HCT116 (cell line): ENCODE results near the gene PSMD11. TPM values are rescaled to one million over a fixed set of nuclear protein-coding genes. Genes with fewer than 3 reads are reported as not detected.

Experiments used
- ATAC-seq: fragments of 200-7000 bp; cut with Tn5 transposase; 2 replicates; pipeline ENCODE4 v1.9.1; 2020; ENCODE audit warnings: mild to moderate bottlenecking, moderate library complexity
- BruUV-seq: library from RNA; stranded (reverse); fragments of 400-500 nt; replicated peaks from 2 replicates; lab custom pipeline; 2021; lab: Mats Ljungman, UMichigan
- CTCF ChIA-PET: fragments of 300-600 bp; sonication (Branson Sonifier 250); formaldehyde crosslinking; loops from one replicate; lab custom pipeline; 2021; ENCODE audit warnings: antibody characterized with exemption; lab: Charles Lee
- POLR2A ChIA-PET: fragments of 300-600, 350-600 bp; sonication (Branson Sonifier 250); formaldehyde crosslinking; loops from one replicate; lab custom pipeline; 2021; ENCODE audit warnings: antibody characterized with exemption; lab: Charles Lee
- RAD21 ChIA-PET, 2 experiments: fragments of 300-600 bp; sonication (Branson Sonifier 250); formaldehyde crosslinking; loops; one replicate each; lab custom pipeline; 2023; ENCODE audit warnings: low total read pairs in 2 of 2; ENCODE audit not compliant: uncharacterized antibody in 2 of 2, unreplicated experiment in 2 of 2, low non-redundant PET in 1 of 2; lab: Charles Lee
- DNase-seq: peaks from one replicate; pipeline ENCODE4 v3.0.0-alpha.2; 2010; ENCODE audit warnings: low read depth, low spot score
- H2AFZ ChIP-seq: fragments of 200-600 bp; shearing (Covaris generic), sonication (generic); 2 replicates; pipeline ENCODE4 v1.6.1; 2017; ENCODE audit warnings: low read depth, mixed run types, mixed read lengths, antibody characterized with exemption, low read length; ENCODE audit not compliant: poor library complexity, severe bottlenecking
- H3K27ac ChIP-seq: 2 replicates; pipeline ENCODE4 v1.5.1; 2012; ENCODE audit warnings: low read depth, low read length
- H3K27me3 ChIP-seq: fragments of 200-600 bp; sonication (generic); 2 replicates; pipeline ENCODE4 v1.6.1; 2016; ENCODE audit warnings: mixed run types, low read length, mixed read lengths; ENCODE audit not compliant: insufficient read depth
- H3K36me3 ChIP-seq, 2 experiments: fragments of 200-500 bp in 1 of 2; fragments of 200-600 bp in 1 of 2; sonication (Bioruptor generic) in 1 of 2; sonication (generic) in 1 of 2; 2 replicates each; pipeline versions ENCODE4 v1.5.1 to v1.6.1; 2014 to 2016; ENCODE audit warnings: low read length in 2 of 2, inconsistent platforms in 1 of 2, mixed read lengths in 1 of 2, mixed run types in 1 of 2; ENCODE audit not compliant: insufficient read depth in 2 of 2, control insufficient read depth in 1 of 2
- H3K4me1 ChIP-seq, 2 experiments: fragments of 200-600 bp in 1 of 2; sonication (generic) in 1 of 2; 2 replicates each; pipeline versions ENCODE4 v1.5.1 to v1.6.1; 2012 to 2017; ENCODE audit warnings: low read length in 2 of 2, inconsistent platforms in 1 of 2, mild to moderate bottlenecking in 1 of 2, mixed read lengths in 1 of 2, mixed run types in 1 of 2, moderate library complexity in 1 of 2; ENCODE audit not compliant: insufficient read depth in 2 of 2, control insufficient read depth in 1 of 2
- H3K4me2 ChIP-seq: fragments of 200-600 bp; sonication (generic); 2 replicates; pipeline ENCODE4 v1.6.1; 2017; ENCODE audit warnings: mixed run types, low read length, mixed read lengths
- H3K4me3 ChIP-seq, 2 experiments: fragments of 200-600 bp in 1 of 2; sonication (generic) in 1 of 2; replicated peaks in 1 of 2; 2 replicates each; pipeline ENCODE4 v1.5.1; 2011 to 2016; ENCODE audit warnings: low read length in 2 of 2, control low read depth in 1 of 2, low read depth in 1 of 2, mild to moderate bottlenecking in 1 of 2, mixed read lengths in 1 of 2, mixed run types in 1 of 2
- H3K79me2 ChIP-seq: fragments of 200-600 bp; sonication (generic); 2 replicates; pipeline ENCODE4 v1.6.1; 2017; ENCODE audit warnings: mild to moderate bottlenecking, mixed run types, low read length, moderate library complexity, mixed read lengths; ENCODE audit not compliant: insufficient read depth
- H3K9ac ChIP-seq: fragments of 200-600 bp; sonication (generic); 2 replicates; pipeline ENCODE4 v1.6.1; 2016; ENCODE audit warnings: low read length, mixed read lengths
- H3K9me2 ChIP-seq: fragments of 200-600 bp; sonication (generic), shearing (Covaris generic); 2 replicates; pipeline ENCODE4 v1.6.1; 2017; ENCODE audit warnings: mixed run types, mild to moderate bottlenecking, moderate library complexity; ENCODE audit not compliant: insufficient read depth
- H3K9me3 ChIP-seq, 2 experiments: fragments of 200-500 bp in 1 of 2; fragments of 200-600 bp in 1 of 2; sonication (Bioruptor generic) in 1 of 2; sonication (generic) in 1 of 2; 2 replicates each; pipeline ENCODE4 v1.6.1; 2014 to 2017; ENCODE audit warnings: low read length in 2 of 2, mixed read lengths in 2 of 2, inconsistent platforms in 1 of 2, low read depth in 1 of 2, mild to moderate bottlenecking in 1 of 2, mixed run types in 1 of 2, moderate library complexity in 1 of 2; ENCODE audit not compliant: control insufficient read depth in 1 of 2, insufficient read depth in 1 of 2
- H4K20me1 ChIP-seq: fragments of 200-600 bp; sonication (generic), shearing (Covaris generic); 2 replicates; pipeline ENCODE4 v1.6.1; 2017; ENCODE audit warnings: mixed run types, mild to moderate bottlenecking, moderate library complexity; ENCODE audit not compliant: insufficient read depth
- CBX3 ChIP-seq: IDR thresholded peaks from 2 replicates; pipeline ENCODE4 v1.6.1; 2012; ENCODE audit warnings: low read depth
- CEBPB ChIP-seq: IDR thresholded peaks from 2 replicates; pipeline ENCODE4 v1.6.1; 2012; ENCODE audit warnings: low read depth
- ELF1 ChIP-seq: IDR thresholded peaks from 2 replicates; pipeline ENCODE4 v1.6.1; 2012; ENCODE audit warnings: low read depth, borderline replicate concordance
- EZH2 ChIP-seq: fragments of 200-600 bp; sonication (generic); IDR thresholded peaks from 2 replicates; pipeline ENCODE4 v1.6.1; 2017; ENCODE audit warnings: antibody characterized with exemption, mixed run types
- FOSL1 ChIP-seq: IDR thresholded peaks from 2 replicates; pipeline ENCODE4 v1.6.1; 2012; ENCODE audit warnings: low read depth
- MAX ChIP-seq: IDR thresholded peaks from 2 replicates; pipeline ENCODE4 v1.6.1; 2012
- YY1 ChIP-seq: IDR thresholded peaks from 2 replicates; pipeline ENCODE4 v1.6.1; 2011; ENCODE audit warnings: low read length, low read depth, moderate library complexity, mild to moderate bottlenecking; ENCODE audit not compliant: insufficient replicate concordance; ENCODE audit errors: extremely low read depth
- ZFX ChIP-seq: fragments of 450-650 bp; IDR thresholded peaks from 2 replicates; pipeline ENCODE4 v1.6.1; 2017
- ZNF274 ChIP-seq: fragments of 200-500 bp; sonication (Bioruptor generic); IDR thresholded peaks from 2 replicates; pipeline ENCODE4 v1.6.1; 2014; ENCODE audit warnings: mild to moderate bottlenecking, low read depth, low read length, inconsistent platforms
- intact Hi-C: fragments of 100-400 bp; cut with micrococcal nuclease; formaldehyde crosslinking; loops from 2 replicates; pipeline ENCODE4 v1.10.0; 2022
- total RNA-seq: library from RNA; stranded (reverse); gene quantifications from one replicate; pipeline ENCODE4 v1.2.1, GENCODE V29; 2021; ENCODE audit not compliant: unreplicated experiment
- TF ChIP-seq, protein P1 (sequence below): IDR thresholded peaks from 2 replicates; pipeline ENCODE4 v1.6.1; 2011; ENCODE audit warnings: mild to moderate bottlenecking, low read length, moderate library complexity; ENCODE audit not compliant: insufficient replicate concordance; ENCODE audit errors: extremely low read depth

The PSMD11 gene
- total RNA-seq, 1 experiment from 2014 or later, result 143 TPM

DNA sequence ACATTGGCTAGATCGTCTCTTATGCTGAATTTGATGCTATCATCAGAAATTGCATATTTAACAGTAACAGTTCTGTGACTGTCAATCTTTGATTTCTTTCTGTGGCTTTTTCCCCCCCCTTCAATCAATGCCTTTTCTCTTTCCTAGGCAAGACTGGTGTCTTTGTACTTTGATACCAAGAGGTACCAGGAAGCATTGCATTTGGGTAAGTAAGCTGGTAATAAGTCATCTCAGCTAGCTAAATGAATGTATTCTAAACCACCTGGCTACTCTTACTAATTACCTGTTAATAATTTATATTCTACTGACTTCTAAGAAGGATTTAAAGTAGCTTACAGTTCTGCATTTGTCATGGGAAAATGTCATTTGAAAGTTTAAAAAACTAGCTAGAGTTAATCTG, 20.1 kb downstream of the PSMD11 start:
- H3K4me1 ChIP-seq, result peaks cover 4 to 5% of the 10 kb centered on the region in 2 experiments; a peak in 2 of 4 replicates
- POLR2A ChIA-PET, result no interaction called here
- H3K27me3 ChIP-seq, result no peaks in the 10 kb centered on the region
- RAD21 ChIA-PET, result no interaction called here
- ATAC-seq (no peak), DNase-seq (no peak)
- CTCF ChIA-PET, result interaction anchor here (0.7 to 1.4 kb wide), 2 partner anchors 9 to 290 kb away, joined by 3 to 5 read pairs; no protein-coding TSS in a partner anchor
- no peak overlapping the region for H3K9ac ChIP-seq
- no TSS peak for BruUV-seq
- TF ChIP-seq CEBPB (no peak), ZFX (no peak), CBX3 (no peak), ZNF274 (no peak), FOSL1 (no peak)
- TF ChIP-seq, all 23 proteins: peak for 0
- H3K4me3 ChIP-seq, result no peak overlapping the region
- H4K20me1 ChIP-seq, result peaks cover 18% of the 10 kb centered on the region
- peaks cover 43 to 60% of the 10 kb centered on the region in 2 experiments; a peak in 3 of 4 replicates for H3K36me3 ChIP-seq
- no peaks in the 10 kb centered on the region for H3K9me2 ChIP-seq
- intact Hi-C loops, result loop anchor here (10.0 kb wide), 1 partner anchor 190 kb away; no protein-coding TSS in a partner anchor
- no peak overlapping the region for H2AFZ ChIP-seq
- peaks cover 97% of the 10 kb centered on the region for H3K79me2 ChIP-seq
- H3K4me2 ChIP-seq, result no peak overlapping the region
- H3K9me3 ChIP-seq, result no peaks in the 10 kb centered on the region
- no peak overlapping the region for H3K27ac ChIP-seq

DNA sequence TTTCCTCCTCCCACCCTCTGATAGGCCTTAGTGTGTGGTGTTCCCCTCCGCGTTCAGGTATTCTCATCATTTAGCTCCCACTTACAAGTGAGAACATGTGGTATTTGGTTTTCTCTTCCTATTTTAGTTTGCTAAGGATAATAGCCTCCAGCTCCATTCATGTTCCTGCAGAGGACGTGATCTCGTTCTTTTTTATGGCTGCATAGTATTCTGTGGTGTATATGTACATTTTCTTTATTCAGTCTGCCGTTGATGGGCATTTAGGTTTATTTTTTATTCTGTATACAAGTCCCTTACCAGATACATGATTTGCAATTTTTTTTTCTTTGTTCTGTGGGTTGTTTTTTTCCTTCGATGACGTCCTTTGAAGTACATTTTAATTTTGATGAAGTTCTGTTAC, 23.6 kb downstream of the PSMD11 start:
- H3K27me3 ChIP-seq, result no peaks in the 10 kb centered on the region
- H2AFZ ChIP-seq, result no peak overlapping the region
- RAD21 ChIA-PET, result no interaction called here
- no peak overlapping the region for H3K9ac ChIP-seq
- no TSS peak for BruUV-seq
- TF ChIP-seq ELF1 (no peak), MAX (no peak), YY1 (no peak), EZH2 (no peak)
- TF ChIP-seq, protein P1, sequence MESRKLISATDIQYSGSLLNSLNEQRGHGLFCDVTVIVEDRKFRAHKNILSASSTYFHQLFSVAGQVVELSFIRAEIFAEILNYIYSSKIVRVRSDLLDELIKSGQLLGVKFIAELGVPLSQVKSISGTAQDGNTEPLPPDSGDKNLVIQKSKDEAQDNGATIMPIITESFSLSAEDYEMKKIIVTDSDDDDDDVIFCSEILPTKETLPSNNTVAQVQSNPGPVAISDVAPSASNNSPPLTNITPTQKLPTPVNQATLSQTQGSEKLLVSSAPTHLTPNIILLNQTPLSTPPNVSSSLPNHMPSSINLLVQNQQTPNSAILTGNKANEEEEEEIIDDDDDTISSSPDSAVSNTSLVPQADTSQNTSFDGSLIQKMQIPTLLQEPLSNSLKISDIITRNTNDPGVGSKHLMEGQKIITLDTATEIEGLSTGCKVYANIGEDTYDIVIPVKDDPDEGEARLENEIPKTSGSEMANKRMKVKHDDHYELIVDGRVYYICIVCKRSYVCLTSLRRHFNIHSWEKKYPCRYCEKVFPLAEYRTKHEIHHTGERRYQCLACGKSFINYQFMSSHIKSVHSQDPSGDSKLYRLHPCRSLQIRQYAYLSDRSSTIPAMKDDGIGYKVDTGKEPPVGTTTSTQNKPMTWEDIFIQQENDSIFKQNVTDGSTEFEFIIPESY, result no peak
- H3K9me3 ChIP-seq, result no peaks in the 10 kb centered on the region
- peaks cover 88% of the 10 kb centered on the region for H3K79me2 ChIP-seq
- CTCF ChIA-PET, result no interaction called here
- POLR2A ChIA-PET, result no interaction called here
- H3K36me3 ChIP-seq, result peaks cover 52 to 77% of the 10 kb centered on the region in 2 experiments; a peak in 3 of 4 replicates
- intact Hi-C loops, result loop anchor here (10.0 kb wide), 1 partner anchor 187 kb away; no protein-coding TSS in a partner anchor
- no peaks in the 10 kb centered on the region for H3K9me2 ChIP-seq
- no peak overlapping the region for H3K4me3 ChIP-seq
- H3K4me2 ChIP-seq, result no peak overlapping the region
- DNase-seq (no peak), ATAC-seq (no peak)
- H3K27ac ChIP-seq, result no peak overlapping the region
- peaks cover 5% of the 10 kb centered on the region; the same call in 1 of the 2 replicates for H4K20me1 ChIP-seq
- no peaks in the 10 kb centered on the region for H3K4me1 ChIP-seq
